Omental fat pad (tissue), 4 donors: ENCODE results near the gene GALNT16. TPM values are rescaled to one million over a fixed set of nuclear protein-coding genes. Genes with fewer than 3 reads are reported as not detected.

Experiments used
- ATAC-seq: fragments of 150-250 bp; one replicate; pipeline ENCODE4 v1.9.1; 2016; ENCODE audit warnings: mild to moderate bottlenecking, moderate library complexity; ENCODE audit not compliant: low FRiP score
- DNase-seq: peaks from one replicate; pipeline ENCODE4 v3.0.0-alpha.2; 2019; ENCODE audit warnings: low spot score
- CTCF ChIP-seq, 3 donors: fragments of 450-650 bp; IDR thresholded peaks; one replicate each; pipeline ENCODE4 v1.5.1; 2016 to 2017; ENCODE audit warnings: antibody characterized with exemption in 3 of 3, mild to moderate bottlenecking in 3 of 3, moderate library complexity in 2 of 3
- total RNA-seq, 4 donors: library from RNA; depleted of rRNA; stranded (reverse); fragments of >200 nt; gene quantifications; one replicate each; pipeline ENCODE4 v1.1.0, GENCODE V29; 2016

The GALNT16 gene
- total RNA-seq, 4 donors from 2014 or later = 6.5 to 18.3 (median 8.1) TPM

GRCh38 chr14:69368381-69368780, 108.4 kb downstream of the GALNT16 start:
- no peak for ATAC-seq
- TF ChIP-seq CTCF (IDR thresholded peaks at IDR 0.05) = no peak
- no peak for DNase-seq

GRCh38 chr14:69370061-69370460, 110.1 kb downstream of the GALNT16 start:
- ATAC-seq = no peak
- no peak for DNase-seq
- TF ChIP-seq CTCF (IDR thresholded peaks at IDR 0.05) = no peak

GRCh38 chr14:69372146-69372545, 112.2 kb downstream of the GALNT16 start:
- DNase-seq (no peak), ATAC-seq (no peak)
- no peak for TF ChIP-seq CTCF (IDR thresholded peaks at IDR 0.05)

GRCh38 chr14:69373104-69373503, 113.1 kb downstream of the GALNT16 start:
- no peak for DNase-seq
- TF ChIP-seq CTCF (IDR thresholded peaks at IDR 0.05) = no peak
- no peak for ATAC-seq

- ATAC-seq (no peak), DNase-seq (no peak)
- no peak for TF ChIP-seq CTCF (IDR thresholded peaks at IDR 0.05)
Observed at GRCh38 chr14:69374235-69374634, 114.3 kb downstream of the GALNT16 start.

GRCh38 chr14:69375182-69375581, 115.2 kb downstream of the GALNT16 start:
- no peak for DNase-seq
- no peak for TF ChIP-seq CTCF (IDR thresholded peaks at IDR 0.05)
- ATAC-seq = no peak

- DNase-seq (no peak), ATAC-seq (no peak)
- TF ChIP-seq CTCF (IDR thresholded peaks at IDR 0.05) = no peak
Observed at GRCh38 chr14:69375722-69376121, 115.8 kb downstream of the GALNT16 start.
